PFSK-1 (cell line): ENCODE data around the gene PHLDB1.

Source experiments
- FOXP2 ChIP-seq: optimal IDR thresholded peaks from 2 replicates; pipeline ENCODE3; 2011; ENCODE audit warnings: borderline replicate concordance, control low read depth, inconsistent platforms; ENCODE audit not compliant: insufficient read depth; ENCODE audit errors: extremely low read length, extremely low read depth
- POLR2AphosphoS5 ChIP-seq: IDR thresholded peaks from 2 replicates; pipeline ENCODE4 v1.6.1; 2012; ENCODE audit warnings: low read depth, mild to moderate bottlenecking, control low read depth, low read length, moderate library complexity
- SIN3A ChIP-seq: IDR thresholded peaks from 2 replicates; pipeline ENCODE4 v1.6.1; 2012; ENCODE audit warnings: mild to moderate bottlenecking, low read length, moderate library complexity, borderline replicate concordance; ENCODE audit not compliant: insufficient read depth
- TAF1 ChIP-seq: IDR thresholded peaks from 2 replicates; pipeline ENCODE4 v1.6.1; 2012; ENCODE audit warnings: low read length, control low read depth, borderline replicate concordance; ENCODE audit not compliant: insufficient read depth
- TF ChIP-seq, protein P1 (sequence below), 2 experiments: IDR thresholded peaks; 2 replicates each; pipeline versions ENCODE4 v1.6.1 to v1.8.0; 2011 to 2012; ENCODE audit warnings: low read depth in 2 of 2, low read length in 2 of 2, control low read depth in 1 of 2, inconsistent platforms in 1 of 2, mild to moderate bottlenecking in 1 of 2, moderate library complexity in 1 of 2; ENCODE audit not compliant: insufficient read depth in 1 of 2

PHLDB1 gene

DNA sequence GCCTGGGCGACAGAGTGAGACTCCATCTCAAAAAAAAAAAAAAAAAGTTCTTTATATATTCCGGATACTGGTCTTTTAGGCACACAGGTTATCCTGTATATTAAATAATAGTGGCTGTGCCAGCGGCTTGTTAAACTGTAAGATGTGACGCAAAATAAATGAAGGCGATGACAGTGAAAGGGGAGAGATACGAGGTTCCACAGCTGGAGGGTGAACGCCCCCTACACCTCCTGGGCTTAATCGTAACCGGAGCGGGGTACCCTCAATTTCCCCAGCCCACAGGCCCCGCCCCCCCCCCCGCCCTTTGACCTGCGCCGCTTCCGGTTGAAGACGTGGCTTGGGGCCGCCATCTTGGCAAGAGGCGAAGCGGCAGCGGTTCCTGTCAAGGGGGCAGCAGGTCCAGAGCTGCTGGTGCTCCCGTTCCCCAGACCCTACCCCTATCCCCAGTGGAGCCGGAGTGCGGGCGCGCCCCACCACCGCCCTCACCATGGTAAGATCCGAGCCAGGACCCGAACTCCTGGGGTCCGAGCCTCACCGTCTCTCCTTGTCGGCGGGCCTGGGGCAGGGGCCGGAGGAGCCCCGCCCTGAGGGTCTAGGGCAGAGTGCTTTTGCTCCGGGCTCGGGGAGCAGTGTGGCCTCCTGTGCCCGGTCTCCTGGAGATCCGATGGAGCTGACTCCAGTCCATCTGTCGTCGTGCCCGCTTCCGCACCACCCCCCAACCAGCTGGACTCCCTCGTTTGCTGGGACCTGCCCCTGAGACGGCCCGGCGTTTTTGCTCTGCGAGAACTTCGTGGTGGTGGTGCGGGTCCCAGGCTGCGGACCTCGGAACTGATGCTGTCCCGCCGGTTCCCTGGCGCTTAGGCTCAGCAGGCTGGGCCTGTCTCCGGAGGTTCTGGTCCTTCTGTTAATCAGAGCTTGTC, 35.1 kb upstream of the PHLDB1 start, which contains the start of gene ARCN1:
TSS of gene ARCN1 (plus strand) at position 349 of the 920 bp plus-strand sequence. CDS start at position 488, 139 bp downstream.
- TF ChIP-seq SIN3A: peak; percentile 29; the same call in 1 of the 2 replicates
- TF ChIP-seq FOXP2: peak; percentile 28
- peak; percentile 83 for TF ChIP-seq POLR2AphosphoS5
- peak; percentile 33; the same call in 1 of the 2 replicates for TF ChIP-seq TAF1
- TF ChIP-seq, protein P1, sequence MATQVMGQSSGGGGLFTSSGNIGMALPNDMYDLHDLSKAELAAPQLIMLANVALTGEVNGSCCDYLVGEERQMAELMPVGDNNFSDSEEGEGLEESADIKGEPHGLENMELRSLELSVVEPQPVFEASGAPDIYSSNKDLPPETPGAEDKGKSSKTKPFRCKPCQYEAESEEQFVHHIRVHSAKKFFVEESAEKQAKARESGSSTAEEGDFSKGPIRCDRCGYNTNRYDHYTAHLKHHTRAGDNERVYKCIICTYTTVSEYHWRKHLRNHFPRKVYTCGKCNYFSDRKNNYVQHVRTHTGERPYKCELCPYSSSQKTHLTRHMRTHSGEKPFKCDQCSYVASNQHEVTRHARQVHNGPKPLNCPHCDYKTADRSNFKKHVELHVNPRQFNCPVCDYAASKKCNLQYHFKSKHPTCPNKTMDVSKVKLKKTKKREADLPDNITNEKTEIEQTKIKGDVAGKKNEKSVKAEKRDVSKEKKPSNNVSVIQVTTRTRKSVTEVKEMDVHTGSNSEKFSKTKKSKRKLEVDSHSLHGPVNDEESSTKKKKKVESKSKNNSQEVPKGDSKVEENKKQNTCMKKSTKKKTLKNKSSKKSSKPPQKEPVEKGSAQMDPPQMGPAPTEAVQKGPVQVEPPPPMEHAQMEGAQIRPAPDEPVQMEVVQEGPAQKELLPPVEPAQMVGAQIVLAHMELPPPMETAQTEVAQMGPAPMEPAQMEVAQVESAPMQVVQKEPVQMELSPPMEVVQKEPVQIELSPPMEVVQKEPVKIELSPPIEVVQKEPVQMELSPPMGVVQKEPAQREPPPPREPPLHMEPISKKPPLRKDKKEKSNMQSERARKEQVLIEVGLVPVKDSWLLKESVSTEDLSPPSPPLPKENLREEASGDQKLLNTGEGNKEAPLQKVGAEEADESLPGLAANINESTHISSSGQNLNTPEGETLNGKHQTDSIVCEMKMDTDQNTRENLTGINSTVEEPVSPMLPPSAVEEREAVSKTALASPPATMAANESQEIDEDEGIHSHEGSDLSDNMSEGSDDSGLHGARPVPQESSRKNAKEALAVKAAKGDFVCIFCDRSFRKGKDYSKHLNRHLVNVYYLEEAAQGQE (IDR thresholded peaks at IDR 0.05; ENCODE audit: insufficient read depth in 1 of 2, low read depth in 2 of 2, low read length in 2 of 2): 0 out of 4 replicates have a peak, but pooled peaks of 1 of the 2 experiments have one; percentile 28

DNA sequence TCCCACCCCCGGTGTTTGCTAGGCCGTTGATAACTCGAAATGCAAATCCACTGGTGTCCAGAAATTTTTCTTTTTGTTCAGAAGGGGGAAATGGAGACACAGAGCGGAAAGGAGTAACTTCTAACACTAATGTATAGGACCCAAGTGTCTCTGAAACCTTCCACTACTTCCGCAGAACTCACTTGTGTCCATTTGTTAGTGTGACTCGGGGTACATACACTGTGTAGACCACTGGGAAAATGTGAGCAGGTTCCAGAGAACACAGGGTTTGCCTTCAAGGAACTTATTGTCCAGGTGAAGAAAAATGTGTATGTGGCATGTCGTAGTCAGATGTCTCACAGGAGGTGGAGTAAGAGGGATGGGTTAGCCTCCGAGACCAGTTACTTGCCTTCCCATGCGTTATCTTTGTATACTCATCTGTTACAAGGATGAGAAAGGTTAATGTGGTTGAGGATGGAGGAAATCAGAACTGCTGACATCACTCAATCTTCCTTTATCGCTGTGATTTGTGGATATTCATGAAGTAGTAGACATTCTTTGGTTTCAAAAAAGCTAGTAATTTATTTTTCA, 34.3 kb upstream of the PHLDB1 start:
- TF ChIP-seq SIN3A (no peak), POLR2AphosphoS5 (no peak), FOXP2 (no peak)

- TF ChIP-seq TAF1: no peak
- no peak for TF ChIP-seq SIN3A
- TF ChIP-seq POLR2AphosphoS5: no peak
These were observed 32.8 kb upstream of the PHLDB1 start for GRCh38 chr11:118574636-118575035.

DNA sequence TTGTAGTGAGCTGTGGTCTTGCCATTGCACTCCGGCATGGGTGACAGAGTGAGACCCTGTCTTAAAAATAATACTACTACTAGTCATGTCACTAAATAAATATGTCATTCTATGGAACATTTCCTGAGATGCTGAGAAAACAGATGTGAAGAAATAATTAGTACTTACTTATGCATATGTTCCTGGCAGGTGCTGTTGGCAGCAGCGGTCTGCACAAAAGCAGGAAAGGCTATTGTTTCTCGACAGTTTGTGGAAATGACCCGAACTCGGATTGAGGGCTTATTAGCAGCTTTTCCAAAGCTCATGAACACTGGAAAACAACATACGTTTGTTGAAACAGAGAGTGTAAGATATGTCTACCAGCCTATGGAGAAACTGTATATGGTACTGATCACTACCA, 26.4 kb upstream of the PHLDB1 start:
- TF ChIP-seq FOXP2 (no peak), TAF1 (no peak), SIN3A (no peak), POLR2AphosphoS5 (no peak)
- TF ChIP-seq, protein P1 (IDR thresholded peaks at IDR 0.05; ENCODE audit: insufficient read depth in 1 of 2, low read depth in 2 of 2, low read length in 2 of 2): no peak

- TF ChIP-seq POLR2AphosphoS5 (no peak), TAF1 (no peak), FOXP2 (no peak), SIN3A (no peak)
- TF ChIP-seq, protein P1 (IDR thresholded peaks at IDR 0.05; ENCODE audit: insufficient read depth in 1 of 2, low read depth in 2 of 2, low read length in 2 of 2): no peak
These were observed 19.5 kb upstream of the PHLDB1 start for GRCh38 chr11:118587952-118588351.

DNA sequence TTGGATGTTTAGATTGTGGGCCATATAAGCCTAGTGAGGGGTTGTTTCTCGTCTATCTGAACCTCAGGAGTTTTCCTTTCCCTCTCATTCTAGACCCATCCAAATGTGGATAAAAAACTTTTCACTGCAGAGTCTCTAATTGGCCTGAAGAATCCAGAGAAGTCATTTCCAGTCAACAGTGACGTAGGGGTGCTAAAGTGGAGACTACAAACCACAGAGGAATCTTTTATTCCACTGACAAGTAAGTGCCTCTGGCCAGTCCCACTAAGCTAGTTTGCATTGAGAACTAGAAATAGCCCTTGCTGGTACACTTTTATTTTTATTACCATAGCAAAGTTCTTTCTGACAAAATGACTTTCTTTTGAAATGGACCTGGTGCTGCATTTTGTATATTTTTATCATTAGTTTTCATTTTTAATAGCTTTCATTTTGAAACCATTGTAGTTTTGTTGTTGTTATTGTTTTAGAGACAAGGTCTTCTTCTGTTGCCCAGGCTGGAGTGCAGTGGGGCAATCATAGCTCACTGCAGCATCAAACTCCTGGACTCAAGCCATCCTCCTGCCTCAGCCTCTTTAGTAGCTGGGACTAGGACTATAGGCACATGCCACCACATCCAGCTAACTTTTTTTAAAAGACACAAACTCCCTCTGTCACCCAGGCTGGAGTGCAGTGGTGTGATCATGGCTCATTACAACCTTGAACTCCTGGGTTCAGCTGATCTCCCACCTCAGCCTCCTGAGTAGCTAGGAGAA, 14.6 kb upstream of the PHLDB1 start:
- TF ChIP-seq TAF1: no peak
- no peak for TF ChIP-seq SIN3A
- no peak for TF ChIP-seq POLR2AphosphoS5
- TF ChIP-seq FOXP2: no peak
- TF ChIP-seq, protein P1 (IDR thresholded peaks at IDR 0.05; ENCODE audit: insufficient read depth in 1 of 2, low read depth in 2 of 2, low read length in 2 of 2): no peak
